Colonic mucosa (tissue), 4 donors: Measurements from ENCODE around the gene FOXP4. TPM values are rescaled to one million over a fixed set of nuclear protein-coding genes. Genes with fewer than 3 reads are reported as not detected.

ENCODE experiments used
- DNase-seq: peaks from one replicate; pipeline ENCODE4 v3.0.0-alpha.2; 2020
- H3K27ac ChIP-seq: fragments of 200-600 bp; one replicate; pipeline ENCODE4 v1.8.0; 2021
- H3K27me3 ChIP-seq: fragments of 200-600 bp; one replicate; pipeline ENCODE4 v1.8.0; 2021
- H3K36me3 ChIP-seq: fragments of 200-600 bp; one replicate; pipeline ENCODE4 v1.8.0; 2021
- H3K4me1 ChIP-seq: fragments of 200-600 bp; one replicate; pipeline ENCODE4 v1.8.0; 2021; ENCODE audit warnings: mild to moderate bottlenecking
- H3K4me3 ChIP-seq: fragments of 200-600 bp; one replicate; pipeline ENCODE4 v1.8.0; 2021
- H3K9ac ChIP-seq, 2 donors: one replicate each; pipeline ENCODE4 v1.7.0; 2013; ENCODE audit warnings: control low read depth in 2 of 2, low read depth in 2 of 2, low read length in 2 of 2
- H3K9me3 ChIP-seq: fragments of 200-600 bp; one replicate; pipeline ENCODE4 v1.8.0; 2021
- intact Hi-C: fragments of 100-400 bp; cut with DNase I; formaldehyde crosslinking; loops from one replicate; pipeline ENCODE4 v1.14.1; 2022
- total RNA-seq, 2 donors: library from RNA; stranded (reverse); fragmentation: NEBNext Ultra II Directional in 1 of 2; extraction: Animal tissue kit (Norgen Biotek cat#: 25700) in 1 of 2; gene quantifications; one replicate each; pipeline ENCODE4 v1.2.1, GENCODE V29; 2021
- TF ChIP-seq, protein P1 (sequence below): fragments of 200-600 bp; IDR thresholded peaks from one replicate; pipeline ENCODE4 v1.8.0; 2022; ENCODE audit warnings: antibody characterized with exemption, mild to moderate bottlenecking
- donor health status: healthy.
- donor health status: DM: no; HTN: no; CAD: no.
- donor health status: DM: no; HTN: no; CAD: no.

FOXP4 gene
- total RNA-seq, 2 donors from 2014 or later: 33.6 to 50.4 TPM

DNA sequence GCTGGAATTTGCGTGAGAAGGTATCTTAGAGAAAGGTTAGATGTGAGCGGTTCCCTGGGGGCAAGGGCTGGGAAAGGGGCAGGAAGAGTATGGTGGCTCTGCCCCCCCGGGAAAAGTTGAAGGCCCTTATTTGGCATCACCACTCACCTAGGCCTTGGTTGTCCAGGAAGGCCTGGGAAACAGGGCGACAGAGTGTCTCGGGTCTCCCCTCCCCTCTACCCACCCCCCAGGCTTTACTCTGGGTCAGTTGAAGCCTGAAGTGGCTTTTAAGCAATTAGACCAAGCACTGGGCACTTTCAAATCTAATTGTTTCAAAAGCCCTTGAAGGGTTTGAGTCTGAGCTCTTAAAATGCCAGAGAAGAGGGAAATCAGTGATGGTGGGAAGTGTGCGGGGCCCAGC, 30.2 kb upstream of the FOXP4 start:
- Histone ChIP-seq H3K27me3 (no peaks in the 10 kb centered on the region), H3K36me3 (no peaks in the 10 kb centered on the region), H3K27ac (no peak overlapping the region), H3K9ac (no peak overlapping the region), H3K4me3 (no peak overlapping the region), H3K4me1 (peaks cover 13% of the 10 kb centered on the region), H3K9me3 (no peaks in the 10 kb centered on the region)
- DNase-seq: no peak
- TF ChIP-seq, protein P1, sequence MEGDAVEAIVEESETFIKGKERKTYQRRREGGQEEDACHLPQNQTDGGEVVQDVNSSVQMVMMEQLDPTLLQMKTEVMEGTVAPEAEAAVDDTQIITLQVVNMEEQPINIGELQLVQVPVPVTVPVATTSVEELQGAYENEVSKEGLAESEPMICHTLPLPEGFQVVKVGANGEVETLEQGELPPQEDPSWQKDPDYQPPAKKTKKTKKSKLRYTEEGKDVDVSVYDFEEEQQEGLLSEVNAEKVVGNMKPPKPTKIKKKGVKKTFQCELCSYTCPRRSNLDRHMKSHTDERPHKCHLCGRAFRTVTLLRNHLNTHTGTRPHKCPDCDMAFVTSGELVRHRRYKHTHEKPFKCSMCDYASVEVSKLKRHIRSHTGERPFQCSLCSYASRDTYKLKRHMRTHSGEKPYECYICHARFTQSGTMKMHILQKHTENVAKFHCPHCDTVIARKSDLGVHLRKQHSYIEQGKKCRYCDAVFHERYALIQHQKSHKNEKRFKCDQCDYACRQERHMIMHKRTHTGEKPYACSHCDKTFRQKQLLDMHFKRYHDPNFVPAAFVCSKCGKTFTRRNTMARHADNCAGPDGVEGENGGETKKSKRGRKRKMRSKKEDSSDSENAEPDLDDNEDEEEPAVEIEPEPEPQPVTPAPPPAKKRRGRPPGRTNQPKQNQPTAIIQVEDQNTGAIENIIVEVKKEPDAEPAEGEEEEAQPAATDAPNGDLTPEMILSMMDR: no peak
- intact Hi-C loops: no loop called here

DNA sequence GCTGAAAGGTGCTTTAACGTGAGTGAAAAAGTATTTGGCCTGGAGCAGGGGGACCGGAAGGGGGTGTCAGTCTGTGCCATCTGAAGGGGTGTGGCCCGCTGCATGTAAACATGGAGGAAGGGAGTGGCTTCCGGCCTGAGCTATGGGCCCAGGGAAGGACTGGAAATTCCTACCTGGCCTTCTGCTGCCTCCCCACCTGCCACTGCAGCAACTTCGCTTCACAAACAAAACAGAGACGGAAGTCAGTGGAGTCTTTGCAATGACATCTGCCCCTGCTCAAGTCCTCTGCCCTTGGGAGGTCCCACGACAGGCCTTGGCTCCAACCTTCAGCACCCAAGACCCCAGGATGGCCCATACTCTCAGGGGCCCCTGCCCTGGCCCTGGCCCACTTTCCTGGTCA, 28.1 kb upstream of the FOXP4 start:
- no peak overlapping the region for H3K4me3 ChIP-seq
- H3K9ac ChIP-seq: peak overlapping the region in 1 of 2 donors; percentile 23
- no peaks in the 10 kb centered on the region for H3K36me3 ChIP-seq
- H3K27ac ChIP-seq: peak overlapping the region; percentile 78
- intact Hi-C loops: no loop called here
- DNase-seq: peak; percentile 77
- TF ChIP-seq, protein P1: no peak
- H3K4me1 ChIP-seq: peaks cover 13% of the 10 kb centered on the region
- H3K27me3 ChIP-seq: no peaks in the 10 kb centered on the region
- no peaks in the 10 kb centered on the region for H3K9me3 ChIP-seq

DNA sequence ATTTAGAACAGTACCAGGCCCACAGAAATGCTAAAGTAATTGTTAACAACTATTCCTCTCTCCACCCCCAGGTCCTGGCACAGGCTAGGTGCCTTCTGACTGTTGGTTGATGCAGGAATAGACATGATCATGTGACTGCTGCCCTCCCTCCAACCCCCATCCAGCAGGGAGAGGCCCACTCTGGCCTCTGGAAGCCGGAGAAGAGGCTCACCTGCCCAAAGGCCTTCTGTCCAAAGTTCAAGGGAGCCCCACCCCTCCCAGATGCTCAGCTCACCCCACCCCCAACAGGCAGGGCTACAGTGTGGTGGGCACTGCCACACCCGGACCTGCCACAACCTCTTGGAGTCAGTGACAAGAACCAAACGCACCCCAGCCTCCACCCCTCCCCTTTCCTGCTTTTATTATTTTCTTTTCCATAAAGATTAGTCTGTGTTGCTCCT, 26.9 kb upstream of the FOXP4 start:
- H3K36me3 ChIP-seq: no peaks in the 10 kb centered on the region
- peak; percentile 92 for DNase-seq
- H3K9ac ChIP-seq: peak overlapping the region in 1 of 2 donors; percentile 66
- no peaks in the 10 kb centered on the region for H3K27me3 ChIP-seq
- intact Hi-C loops: no loop called here
- TF ChIP-seq, protein P1: no peak
- peak overlapping the region; percentile 78 for H3K27ac ChIP-seq
- peaks cover 13% of the 10 kb centered on the region for H3K4me1 ChIP-seq
- H3K9me3 ChIP-seq: no peaks in the 10 kb centered on the region
- no peak overlapping the region for H3K4me3 ChIP-seq

DNA sequence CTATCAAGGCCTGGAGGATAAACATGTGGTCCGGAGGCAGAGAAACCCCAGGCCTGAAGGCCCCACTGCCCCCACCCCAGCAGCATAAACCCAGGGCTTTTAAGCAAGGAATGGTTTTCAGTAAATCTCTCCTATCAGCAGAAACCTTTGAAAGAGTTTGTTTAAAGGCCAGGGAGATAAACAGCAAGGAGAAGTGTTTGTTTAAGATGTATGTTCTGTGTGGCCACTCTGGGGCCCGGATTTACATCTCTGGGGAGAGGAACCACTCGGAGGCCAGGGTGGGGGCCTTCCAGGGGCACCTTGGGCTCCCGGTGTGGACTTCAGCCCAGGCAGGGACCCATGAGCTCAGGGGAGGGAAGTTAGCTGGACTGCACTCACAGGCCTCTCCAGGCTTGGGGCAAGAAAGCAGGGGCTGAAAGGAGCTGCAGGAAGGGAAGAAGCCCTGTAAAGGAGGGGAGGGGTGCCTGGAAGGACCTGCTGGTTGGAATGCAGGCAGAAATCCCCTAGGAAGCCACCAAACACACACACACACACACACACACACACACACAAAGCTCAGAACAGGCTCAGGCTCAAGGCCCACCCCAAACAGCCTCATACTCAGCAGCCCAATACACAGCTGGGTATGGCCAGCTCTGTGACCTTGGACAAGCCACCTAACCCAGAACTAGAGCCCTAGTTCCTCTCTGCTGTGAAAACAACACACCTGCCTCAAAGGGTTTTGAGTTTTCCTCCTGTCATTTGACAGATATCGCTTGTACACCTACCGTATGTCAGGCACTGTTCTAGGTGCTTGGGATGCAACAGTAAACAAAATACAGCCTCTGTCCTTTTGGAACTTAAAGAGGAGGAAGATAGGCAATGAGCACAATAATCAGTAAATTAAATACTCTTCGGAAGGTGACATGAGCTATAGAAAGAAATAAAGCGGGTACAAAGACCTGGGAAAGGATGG, 26.2 kb upstream of the FOXP4 start:
- H3K27ac ChIP-seq: peak overlapping the region; percentile 78
- peak; percentile 68 for DNase-seq
- no peaks in the 10 kb centered on the region for H3K9me3 ChIP-seq
- peak overlapping the region; percentile 27 to 66 for H3K9ac ChIP-seq
- H3K27me3 ChIP-seq: no peaks in the 10 kb centered on the region
- H3K4me1 ChIP-seq: peaks cover 13% of the 10 kb centered on the region
- TF ChIP-seq, protein P1: no peak
- H3K36me3 ChIP-seq: no peaks in the 10 kb centered on the region
- H3K4me3 ChIP-seq: no peak overlapping the region
- intact Hi-C loops: no loop called here

DNA sequence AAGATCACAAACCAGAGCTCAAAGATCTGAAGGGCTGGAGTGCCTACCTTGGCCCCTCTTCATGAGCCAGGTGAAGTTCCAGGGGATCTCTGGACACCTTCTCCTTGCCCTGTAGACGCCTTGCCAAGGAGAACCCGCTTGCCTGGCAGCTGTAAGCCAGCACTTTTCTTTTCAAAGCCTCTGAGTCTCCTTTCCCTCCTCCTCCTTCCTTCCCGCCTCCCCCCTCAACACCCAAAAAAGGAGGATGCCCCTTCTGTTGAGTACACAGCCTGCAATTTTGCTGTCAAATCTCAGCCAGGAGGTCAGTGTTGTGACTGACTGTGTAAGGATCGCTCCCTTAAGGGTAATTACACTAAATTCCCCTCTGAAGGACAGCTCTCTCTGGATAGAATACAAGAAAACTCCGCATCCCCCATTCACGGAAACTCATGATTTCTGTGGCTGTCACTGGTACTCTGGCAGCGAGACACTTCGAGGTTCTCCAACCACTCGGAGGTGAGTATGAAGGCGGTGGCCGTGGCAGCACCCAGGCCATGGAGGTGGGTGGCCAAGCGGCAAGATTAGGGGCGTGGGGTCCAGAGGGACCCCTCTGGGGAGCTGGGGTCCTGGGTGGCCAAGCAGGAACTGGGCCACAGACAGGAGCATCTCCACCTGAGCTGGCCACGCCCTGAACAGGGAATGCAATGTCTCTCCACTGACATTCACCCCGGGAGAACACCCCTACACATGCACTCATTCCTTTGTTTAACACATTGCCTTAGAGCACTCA, 23.2 kb upstream of the FOXP4 start:
- H3K36me3 ChIP-seq: no peaks in the 10 kb centered on the region
- H3K4me3 ChIP-seq: no peak overlapping the region
- no peak overlapping the region for H3K9ac ChIP-seq
- DNase-seq: no peak
- intact Hi-C loops: no loop called here
- H3K27me3 ChIP-seq: no peaks in the 10 kb centered on the region
- TF ChIP-seq, protein P1: no peak
- no peak overlapping the region for H3K27ac ChIP-seq
- H3K4me1 ChIP-seq: peaks cover 13% of the 10 kb centered on the region
- H3K9me3 ChIP-seq: no peaks in the 10 kb centered on the region
